H1 (cell line): Measurements from ENCODE around the gene L3MBTL4. TPM values are rescaled to one million over a fixed set of nuclear protein-coding genes. Genes with fewer than 3 reads are reported as not detected.

Experiments used
- ASH2L ChIP-seq: fragments of 200-600, 300-600 bp; sonication (generic); IDR thresholded peaks from one replicate; pipeline ENCODE4 v1.7.1; 2017; ENCODE audit warnings: low read length
- GABPA ChIP-seq: IDR thresholded peaks from 2 replicates; pipeline ENCODE4 v1.6.1; 2011; ENCODE audit warnings: mild to moderate bottlenecking, low read length, moderate library complexity, borderline replicate concordance; ENCODE audit not compliant: insufficient read depth
- NRF1 ChIP-seq: IDR thresholded peaks from 2 replicates; pipeline ENCODE4 v1.6.1; 2011; ENCODE audit warnings: mild to moderate bottlenecking, low read depth, low read length, improper control_type of control experiment
- polyA plus RNA-seq, 7 experiments: library from polyadenylated mRNA; depleted of rRNA in 3 of 7; stranded (reverse) in 5 of 7; unstranded in 2 of 7; fragments of >200 nt in 5 of 7; fragments of 200-250 nt in 2 of 7; gene quantifications; 1 replicate in 5 of 7; 2 replicates in 1 of 7; 4 replicates in 1 of 7; pipeline versions ENCODE4 v1.2.1 to v1.2.3, GENCODE V29; 2011 to 2013; ENCODE audit warnings: missing spikeins in 2 of 7, mixed read lengths in 2 of 7
- total RNA-seq: library from RNA; stranded (reverse); fragmentation: NEBNext Ultra II Directional; extraction: Animal tissue kit (Norgen Biotek cat#: 25700); gene quantifications from 2 replicates; pipeline ENCODE4 v1.2.1, GENCODE V29; 2021
- TF ChIP-seq, protein P1 (sequence below): IDR thresholded peaks from 2 replicates; pipeline ENCODE4 v1.6.1; 2012; ENCODE audit warnings: inconsistent platforms

Gene L3MBTL4
- total and polyA plus RNA-seq, 2 of the 8 experiments (the other 6 are each of a cell fraction or from before 2014, with no cell fraction given), result 1.0 to 2.1 TPM

DNA sequence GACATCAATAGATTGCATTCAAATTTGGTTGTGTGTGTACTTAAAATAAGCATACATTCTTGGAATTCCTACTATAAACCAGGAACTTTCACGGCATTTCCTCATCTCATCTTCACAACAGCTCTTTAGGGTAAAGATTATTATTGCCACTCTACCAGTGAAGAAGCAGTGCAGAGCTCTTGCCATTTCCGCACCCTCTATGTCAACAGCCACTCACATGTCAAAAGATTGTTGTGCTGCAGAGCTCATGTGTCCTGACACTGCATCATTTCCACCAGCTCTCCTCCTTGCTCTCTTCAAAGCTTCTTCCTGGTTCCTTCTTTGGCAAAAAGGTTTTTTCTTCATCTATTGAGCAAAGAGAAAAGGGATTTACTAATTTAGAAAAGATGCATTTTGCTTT is 26.5 kb upstream of the L3MBTL4 start (continued):
- TF ChIP-seq ASH2L (no peak), GABPA (no peak), NRF1 (no peak)
- TF ChIP-seq, protein P1, sequence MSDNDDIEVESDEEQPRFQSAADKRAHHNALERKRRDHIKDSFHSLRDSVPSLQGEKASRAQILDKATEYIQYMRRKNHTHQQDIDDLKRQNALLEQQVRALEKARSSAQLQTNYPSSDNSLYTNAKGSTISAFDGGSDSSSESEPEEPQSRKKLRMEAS, result no peak
